T-helper 22 cell (primary cell): ENCODE data around the gene OR2M7.
"Not testable (repeated sequence)": the region's sequence is repeated elsewhere in the genome, so short reads cannot be mapped to it uniquely, and the experiment has no call there.

ENCODE experiments used
- DNase-seq: peaks from one replicate; pipeline ENCODE4 v3.0.0-alpha.2; 2020; ENCODE audit warnings: low read depth

Gene OR2M7

GRCh38 chr1:248324468-248324867 lies at the start of gene OR2M7:
OR2M7 (minus strand) TSS chr1:248324568; CDS start chr1:248324568, 0 bp downstream.
- no peak for DNase-seq

GRCh38 chr1:248373761-248374160 lies 49.4 kb upstream of the OR2M7 start:
- no peak for DNase-seq

- no peak for DNase-seq
Observed at GRCh38 chr1:248372394-248372793, 48.0 kb upstream of the OR2M7 start.

- DNase-seq: no peak
Observed at GRCh38 chr1:248366609-248367008, 42.2 kb upstream of the OR2M7 start.

GRCh38 chr1:248361121-248361715 lies 36.9 kb upstream of the OR2M7 start, which contains the start of gene OR2T4:
OR2T4 (plus strand) TSS chr1:248361665; CDS start chr1:248361665, 0 bp downstream.
- no peak for DNase-seq

GRCh38 chr1:248359415-248359814 lies 35.0 kb upstream of the OR2M7 start:
- no peak for DNase-seq

GRCh38 chr1:248348475-248348874 lies 24.1 kb upstream of the OR2M7 start, which contains the start of gene OR14C36:
OR14C36 (plus strand) TSS chr1:248348775; CDS start chr1:248348775, 0 bp downstream.
- no peak for DNase-seq

GRCh38 chr1:248343451-248343850 lies 19.1 kb upstream of the OR2M7 start:
- no peak for DNase-seq

- DNase-seq: no peak
Observed at GRCh38 chr1:248316796-248317195, 7.6 kb downstream of the OR2M7 start.

GRCh38 chr1:248306740-248307139 lies 17.6 kb downstream of the OR2M7 start:
- DNase-seq: not testable (repeated sequence)

- DNase-seq: no peak
Observed at GRCh38 chr1:248306103-248306502, 18.3 kb downstream of the OR2M7 start.

- not testable (repeated sequence) for DNase-seq
Observed at GRCh38 chr1:248305672-248306071, 18.7 kb downstream of the OR2M7 start.

GRCh38 chr1:248303324-248303723 lies 21.0 kb downstream of the OR2M7 start, which contains the start of gene OR2T12:
OR2T12 (minus strand) TSS chr1:248303424; CDS start chr1:248295578, 7,846 bp downstream.
- no peak for DNase-seq

- DNase-seq: no peak
Observed at GRCh38 chr1:248288391-248288790, 36.0 kb downstream of the OR2M7 start.

- DNase-seq: no peak
Observed at GRCh38 chr1:248277876-248278275, 46.5 kb downstream of the OR2M7 start, which contains the start of gene OR2T33. OR2T33 (minus strand) TSS chr1:248277976; CDS start chr1:248273814, 4,162 bp downstream.
